ENCODE results near the gene SLC38A3.

Gene SLC38A3

GRCh38 chr3:50267280-50267913 lies 62.3 kb downstream of the SLC38A3 start:
- H3K27ac ChIP-seq = no peak overlapping the region
- H3K9ac ChIP-seq = no peak overlapping the region
- H3K27me3 ChIP-seq (ENCODE audit: insufficient read depth, low read depth) = peaks cover 18% of the 10 kb centered on the region; the same call in 1 of the 2 replicates
- no peaks in the 10 kb centered on the region for H3K36me3 ChIP-seq (ENCODE audit: insufficient read depth)
- H2AFZ ChIP-seq (ENCODE audit: low read depth) = no peak overlapping the region
- H3K4me1 ChIP-seq (ENCODE audit: low read depth, poor library complexity, severe bottlenecking) = no peaks in the 10 kb centered on the region
- TF ChIP-seq, protein P1, sequence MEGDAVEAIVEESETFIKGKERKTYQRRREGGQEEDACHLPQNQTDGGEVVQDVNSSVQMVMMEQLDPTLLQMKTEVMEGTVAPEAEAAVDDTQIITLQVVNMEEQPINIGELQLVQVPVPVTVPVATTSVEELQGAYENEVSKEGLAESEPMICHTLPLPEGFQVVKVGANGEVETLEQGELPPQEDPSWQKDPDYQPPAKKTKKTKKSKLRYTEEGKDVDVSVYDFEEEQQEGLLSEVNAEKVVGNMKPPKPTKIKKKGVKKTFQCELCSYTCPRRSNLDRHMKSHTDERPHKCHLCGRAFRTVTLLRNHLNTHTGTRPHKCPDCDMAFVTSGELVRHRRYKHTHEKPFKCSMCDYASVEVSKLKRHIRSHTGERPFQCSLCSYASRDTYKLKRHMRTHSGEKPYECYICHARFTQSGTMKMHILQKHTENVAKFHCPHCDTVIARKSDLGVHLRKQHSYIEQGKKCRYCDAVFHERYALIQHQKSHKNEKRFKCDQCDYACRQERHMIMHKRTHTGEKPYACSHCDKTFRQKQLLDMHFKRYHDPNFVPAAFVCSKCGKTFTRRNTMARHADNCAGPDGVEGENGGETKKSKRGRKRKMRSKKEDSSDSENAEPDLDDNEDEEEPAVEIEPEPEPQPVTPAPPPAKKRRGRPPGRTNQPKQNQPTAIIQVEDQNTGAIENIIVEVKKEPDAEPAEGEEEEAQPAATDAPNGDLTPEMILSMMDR (conservative IDR thresholded peaks at IDR 0.05; ENCODE audit: low read depth, low read length) = no peak
- H3K79me2 ChIP-seq (ENCODE audit: insufficient read depth, low read depth) = no peaks in the 10 kb centered on the region
- H4K20me1 ChIP-seq (ENCODE audit: insufficient read depth) = no peaks in the 10 kb centered on the region
- no peak overlapping the region for H3K4me2 ChIP-seq
- no peak overlapping the region for H3K4me3 ChIP-seq (IDR thresholded peaks at IDR 0.05; ENCODE audit: insufficient read depth, low read depth, low read length)

- Histone ChIP-seq H3K4me2 (no peak overlapping the region), H3K4me3 (IDR thresholded peaks at IDR 0.05; ENCODE audit: insufficient read depth, low read depth, low read length) (no peak overlapping the region)
- TF ChIP-seq, protein P1 (conservative IDR thresholded peaks at IDR 0.05; ENCODE audit: low read depth, low read length) = no peak
These were observed 63.2 kb downstream of the SLC38A3 start for GRCh38 chr3:50268276-50268675.

GRCh38 chr3:50268703-50269451 lies 63.8 kb downstream of the SLC38A3 start, which contains the start of gene SEMA3B:
Gene SEMA3B, plus strand, starts transcription at chr3:50269147. Its CDS starts 94 bp downstream, at chr3:50269241.
- peaks cover 20% of the 10 kb centered on the region; the same call in 1 of the 2 replicates for H3K27me3 ChIP-seq (ENCODE audit: insufficient read depth, low read depth)

More at GRCh38 chr3:50268276-50268675, 63.2 kb downstream of the SLC38A3 start:
- Histone ChIP-seq H2AFZ (ENCODE audit: low read depth) (no peak overlapping the region), H3K4me1 (ENCODE audit: low read depth, poor library complexity, severe bottlenecking) (no peaks in the 10 kb centered on the region), H4K20me1 (ENCODE audit: insufficient read depth) (no peaks in the 10 kb centered on the region), H3K79me2 (ENCODE audit: insufficient read depth, low read depth) (no peaks in the 10 kb centered on the region), H3K27me3 (ENCODE audit: insufficient read depth, low read depth) (peaks cover 18% of the 10 kb centered on the region; the same call in 1 of the 2 replicates), H3K27ac (no peak overlapping the region), H3K36me3 (ENCODE audit: insufficient read depth) (no peaks in the 10 kb centered on the region), H3K9ac (no peak overlapping the region)

GRCh38 chr3:50269460-50269859 lies 64.4 kb downstream of the SLC38A3 start:
- no peaks in the 10 kb centered on the region for H3K79me2 ChIP-seq (ENCODE audit: insufficient read depth, low read depth)
- H3K27me3 ChIP-seq (ENCODE audit: insufficient read depth, low read depth) = peaks cover 25% of the 10 kb centered on the region; the same call in 1 of the 2 replicates
- H4K20me1 ChIP-seq (ENCODE audit: insufficient read depth) = no peaks in the 10 kb centered on the region
- H2AFZ ChIP-seq (ENCODE audit: low read depth) = no peak overlapping the region
- no peaks in the 10 kb centered on the region for H3K36me3 ChIP-seq (ENCODE audit: insufficient read depth)
- no peak overlapping the region for H3K9ac ChIP-seq
- no peak overlapping the region for H3K4me2 ChIP-seq
- no peaks in the 10 kb centered on the region for H3K4me1 ChIP-seq (ENCODE audit: low read depth, poor library complexity, severe bottlenecking)
- TF ChIP-seq, protein P1 (conservative IDR thresholded peaks at IDR 0.05; ENCODE audit: low read depth, low read length) = no peak
- no peak overlapping the region for H3K4me3 ChIP-seq (IDR thresholded peaks at IDR 0.05; ENCODE audit: insufficient read depth, low read depth, low read length)
- H3K27ac ChIP-seq = no peak overlapping the region

More at GRCh38 chr3:50268703-50269451, 63.8 kb downstream of the SLC38A3 start, which contains the start of gene SEMA3B:
- Histone ChIP-seq H3K79me2 (ENCODE audit: insufficient read depth, low read depth) (no peaks in the 10 kb centered on the region), H4K20me1 (ENCODE audit: insufficient read depth) (no peaks in the 10 kb centered on the region), H3K9ac (no peak within 1 kb of the TSS), H3K36me3 (ENCODE audit: insufficient read depth) (no peaks in the 10 kb centered on the region), H2AFZ (ENCODE audit: low read depth) (no peak within 1 kb of the TSS), H3K4me1 (ENCODE audit: low read depth, poor library complexity, severe bottlenecking) (no peaks in the 10 kb centered on the region), H3K4me3 (IDR thresholded peaks at IDR 0.05; ENCODE audit: insufficient read depth, low read depth, low read length) (no peak within 1 kb of the TSS), H3K4me2 (no peak within 1 kb of the TSS), H3K27ac (no peak within 1 kb of the TSS)
- TF ChIP-seq, protein P1 (conservative IDR thresholded peaks at IDR 0.05; ENCODE audit: low read depth, low read length) = no peak
